H1 (cell line): ENCODE results near the gene ZFHX2. TPM values are rescaled to one million over a fixed set of nuclear protein-coding genes. Genes with fewer than 3 reads are reported as not detected.

Source experiments
- CTCF ChIA-PET: fragments of 300-600 bp; sonication (Branson Sonifier 250); formaldehyde crosslinking; loops from one replicate; lab custom pipeline; 2021; ENCODE audit not compliant: partially characterized antibody; lab: Charles Lee
- POLR2A ChIA-PET: fragments of 300-600 bp; sonication (Branson Sonifier 250); formaldehyde crosslinking; loops from one replicate; lab custom pipeline; 2021; ENCODE audit warnings: inconsistent platforms; ENCODE audit not compliant: partially characterized antibody; lab: Charles Lee
- DNase-seq, 2 experiments: peaks; one replicate each; pipeline versions ENCODE4 v3.0.0 to v3.0.0-alpha.2; 2010 to 2022; ENCODE audit warnings: low spot score in 2 of 2, low read depth in 1 of 2, mixed read lengths in 1 of 2
- FAIRE-seq: peaks from 2 replicates; lab custom pipeline; 2011; peaks lifted over from hg19 to GRCh38; lab: Jason Lieb, UNC
- H2AFZ ChIP-seq: 2 replicates; pipeline ENCODE4 v1.8.1; 2012; ENCODE audit warnings: low read length, inconsistent platforms
- H2AK5ac ChIP-seq: 2 replicates; pipeline ENCODE4 v1.6.1; 2013; ENCODE audit warnings: low read depth, low read length
- H2BK120ac ChIP-seq: replicated peaks from 2 replicates; pipeline ENCODE3; 2013; ENCODE audit warnings: low read depth, low read length, inconsistent platforms
- H2BK12ac ChIP-seq: 2 replicates; pipeline ENCODE4 v1.6.1; 2013; ENCODE audit warnings: low read depth, low read length
- H2BK15ac ChIP-seq: 2 replicates; pipeline ENCODE4 v1.6.1; 2013; ENCODE audit warnings: low read length
- H2BK20ac ChIP-seq: 2 replicates; pipeline ENCODE4 v1.6.1; 2013; ENCODE audit warnings: low read length
- H2BK5ac ChIP-seq: 2 replicates; pipeline ENCODE4 v1.6.1; 2013; ENCODE audit warnings: low read depth, low read length
- H3K14ac ChIP-seq: 2 replicates; pipeline ENCODE4 v1.6.1; 2013; ENCODE audit warnings: inconsistent platforms; ENCODE audit not compliant: insufficient read length
- H3K18ac ChIP-seq: 2 replicates; pipeline ENCODE4 v1.6.1; 2013; ENCODE audit warnings: low read length; ENCODE audit errors: extremely low read depth
- H3K23ac ChIP-seq: 2 replicates; pipeline ENCODE4 v1.6.1; 2013; ENCODE audit warnings: inconsistent platforms; ENCODE audit not compliant: insufficient read length
- H3K23me2 ChIP-seq: 2 replicates; pipeline ENCODE4 v1.6.1; 2013; ENCODE audit warnings: low read depth, low read length
- H3K27ac ChIP-seq: 2 replicates; pipeline ENCODE4 v1.6.1; 2011; ENCODE audit warnings: low read depth, low read length, inconsistent platforms
- H3K27me3 ChIP-seq, 4 experiments: replicated peaks in 1 of 4; 1 replicate in 1 of 4; 2 replicates in 3 of 4; pipeline versions ENCODE4 v1.6.1 to v1.8.1; 2011 to 2013; ENCODE audit warnings: low read length in 3 of 4, mild to moderate bottlenecking in 3 of 4, inconsistent platforms in 2 of 4, mixed read lengths in 2 of 4, moderate library complexity in 1 of 4; ENCODE audit not compliant: control insufficient read depth in 3 of 4, insufficient read depth in 3 of 4; ENCODE audit errors: extremely low read depth in 1 of 4
- H3K36me3 ChIP-seq, 4 experiments: 2 replicates each; pipeline versions ENCODE4 v1.6.1 to v1.8.1; 2011 to 2013; ENCODE audit warnings: mild to moderate bottlenecking in 4 of 4, low read length in 3 of 4, moderate library complexity in 2 of 4, control low read depth in 1 of 4, inconsistent platforms in 1 of 4; ENCODE audit not compliant: insufficient read depth in 4 of 4, control insufficient read depth in 2 of 4
- H3K4ac ChIP-seq: replicated peaks from 2 replicates; pipeline ENCODE3; 2013; ENCODE audit warnings: low read length, low read depth, mixed read lengths, inconsistent platforms; ENCODE audit not compliant: insufficient read length
- H3K4me1 ChIP-seq, 4 experiments: replicated peaks in 1 of 4; 1 replicate in 1 of 4; 2 replicates in 3 of 4; pipeline versions ENCODE4 v1.6.1 to v1.8.1; 2011 to 2013; ENCODE audit warnings: low read length in 3 of 4, inconsistent platforms in 2 of 4, mixed read lengths in 1 of 4; ENCODE audit not compliant: insufficient read depth in 4 of 4, control insufficient read depth in 3 of 4
- H3K4me2 ChIP-seq, 2 experiments: 2 replicates each; pipeline versions ENCODE4 v1.6.1 to v1.8.1; 2011 to 2013; ENCODE audit warnings: low read depth in 2 of 2, low read length in 2 of 2, control low read depth in 1 of 2, inconsistent platforms in 1 of 2, mild to moderate bottlenecking in 1 of 2; ENCODE audit not compliant: insufficient read depth in 1 of 2
- H3K4me3 ChIP-seq, 4 experiments: fragments of 200-600, 300-600 bp in 1 of 4; sonication (generic), shearing (Covaris generic), sonication (Bioruptor Twin) in 1 of 4; 2 replicates each; pipeline versions ENCODE4 v1.5.1 to v1.8.1; 2011 to 2016; ENCODE audit warnings: low read length in 4 of 4, low read depth in 3 of 4, control low read depth in 2 of 4, inconsistent platforms in 2 of 4, mild to moderate bottlenecking in 2 of 4, mixed read lengths in 1 of 4, moderate library complexity in 1 of 4; ENCODE audit not compliant: insufficient read depth in 2 of 4; ENCODE audit errors: extremely low read depth in 1 of 4
- H3K56ac ChIP-seq: replicated peaks from 2 replicates; pipeline ENCODE3; 2013; ENCODE audit warnings: low read depth, mild to moderate bottlenecking, mixed read lengths, low read length, inconsistent platforms; ENCODE audit not compliant: insufficient read length
- H3K79me1 ChIP-seq: 2 replicates; pipeline ENCODE4 v1.6.1; 2013; ENCODE audit warnings: low read depth, low read length, control low read depth
- H3K79me2 ChIP-seq, 2 experiments: 2 replicates each; pipeline versions ENCODE4 v1.6.1 to v1.8.1; 2012 to 2013; ENCODE audit warnings: low read length in 2 of 2, mild to moderate bottlenecking in 2 of 2, inconsistent platforms in 1 of 2; ENCODE audit not compliant: insufficient read depth in 2 of 2, control insufficient read depth in 1 of 2
- H3K9ac ChIP-seq, 4 experiments: replicated peaks in 1 of 4; 1 replicate in 1 of 4; 2 replicates in 3 of 4; pipeline versions ENCODE4 v1.6.1 to v1.8.1; 2011 to 2013; ENCODE audit warnings: low read depth in 3 of 4, low read length in 3 of 4, control low read depth in 2 of 4, mild to moderate bottlenecking in 2 of 4, moderate library complexity in 2 of 4, inconsistent platforms in 1 of 4; ENCODE audit errors: extremely low read depth in 1 of 4
- H3K9me3 ChIP-seq, 2 experiments: 2 replicates each; pipeline versions ENCODE4 v1.6.1 to v1.8.1; 2012 to 2013; ENCODE audit warnings: mild to moderate bottlenecking in 2 of 2, moderate library complexity in 2 of 2, control low read depth in 1 of 2, inconsistent platforms in 1 of 2, low read depth in 1 of 2, low read length in 1 of 2, mixed read lengths in 1 of 2; ENCODE audit not compliant: insufficient read depth in 2 of 2
- H4K20me1 ChIP-seq, 2 experiments: replicated peaks in 1 of 2; 2 replicates each; pipeline versions ENCODE3 to v1.8.1; 2011 to 2013; ENCODE audit warnings: inconsistent platforms in 2 of 2, low read length in 2 of 2, mild to moderate bottlenecking in 1 of 2; ENCODE audit not compliant: insufficient read depth in 2 of 2, control insufficient read depth in 1 of 2
- H4K5ac ChIP-seq: 2 replicates; pipeline ENCODE4 v1.6.1; 2013; ENCODE audit warnings: low read length, low read depth, mixed read lengths, inconsistent platforms; ENCODE audit not compliant: insufficient read length
- H4K8ac ChIP-seq: 2 replicates; pipeline ENCODE4 v1.8.0; 2013; ENCODE audit warnings: mild to moderate bottlenecking, moderate library complexity, low read length, inconsistent platforms; ENCODE audit not compliant: insufficient read depth; ENCODE audit errors: extremely low read depth
- H4K91ac ChIP-seq: replicated peaks from 2 replicates; pipeline ENCODE3; 2013; ENCODE audit warnings: low read length, mixed read lengths, inconsistent platforms; ENCODE audit not compliant: insufficient read length
- BRCA1 ChIP-seq: IDR thresholded peaks from 2 replicates; pipeline ENCODE4 v1.6.1; 2012; ENCODE audit warnings: low read depth, low read length, improper control_type of control experiment
- HDAC6 ChIP-seq: IDR thresholded peaks from one replicate; pipeline ENCODE4 v1.7.1; 2012; ENCODE audit warnings: low read depth, mild to moderate bottlenecking, inconsistent platforms, low read length, moderate library complexity
- MAFK ChIP-seq: IDR thresholded peaks from 2 replicates; pipeline ENCODE4 v1.6.1; 2012; ENCODE audit warnings: low read depth, mild to moderate bottlenecking, improper control_type of control experiment, low read length
- PHF8 ChIP-seq: fragments of 200-600 bp; sonication (generic); conservative IDR thresholded peaks from 2 replicates; pipeline ENCODE4 v1.7.1; 2012; ENCODE audit warnings: low read depth, mild to moderate bottlenecking, inconsistent platforms, low read length, moderate library complexity
- SAP30 ChIP-seq: fragments of 300-600 bp; sonication (generic); IDR thresholded peaks from 2 replicates; pipeline ENCODE4 v1.7.1; 2012; ENCODE audit warnings: low read length, moderate library complexity, mild to moderate bottlenecking, inconsistent platforms; ENCODE audit not compliant: insufficient read depth, insufficient replicate concordance
- SP4 ChIP-seq: IDR thresholded peaks from 2 replicates; pipeline ENCODE4 v1.6.1; 2012; ENCODE audit warnings: low read length, inconsistent platforms
- TAF7 ChIP-seq: optimal IDR thresholded peaks from 2 replicates; pipeline ENCODE3; 2011; ENCODE audit warnings: low read depth, mild to moderate bottlenecking, inconsistent platforms, low read length, moderate library complexity, borderline replicate concordance
- USF2 ChIP-seq: IDR thresholded peaks from 2 replicates; pipeline ENCODE4 v1.6.1; 2011; ENCODE audit warnings: low read length, improper control_type of control experiment
- WGBS, 2 experiments: shearing (Covaris generic) in 1 of 2; methylation state at CpG; one replicate each; pipeline versions ENCODE4 v1.1.6 to v1.1.7; 2013 to 2015; ENCODE audit warnings: low lambda C conversion rate in 2 of 2, mixed read lengths in 2 of 2, inconsistent platforms in 1 of 2, low coverage in 1 of 2, missing lambda C conversion rate in 1 of 2; ENCODE audit not compliant: insufficient replicate concordance in 2 of 2, insufficient coverage in 1 of 2, insufficient read length in 1 of 2; ENCODE audit errors: extremely low coverage in 1 of 2, missing lambda C conversion rate in 1 of 2; 5-methylcytosine and 5-hydroxymethylcytosine counted together
- polyA plus RNA-seq, 7 experiments: library from polyadenylated mRNA; depleted of rRNA in 3 of 7; stranded (reverse) in 5 of 7; unstranded in 2 of 7; fragments of >200 nt in 5 of 7; fragments of 200-250 nt in 2 of 7; gene quantifications; 1 replicate in 5 of 7; 2 replicates in 1 of 7; 4 replicates in 1 of 7; pipeline versions ENCODE4 v1.2.1 to v1.2.3, GENCODE V29; 2011 to 2013; ENCODE audit warnings: missing spikeins in 2 of 7, mixed read lengths in 2 of 7
- total RNA-seq: library from RNA; stranded (reverse); fragmentation: NEBNext Ultra II Directional; extraction: Animal tissue kit (Norgen Biotek cat#: 25700); gene quantifications from 2 replicates; pipeline ENCODE4 v1.2.1, GENCODE V29; 2021

ZFHX2 gene
- total and polyA plus RNA-seq, 2 of the 8 experiments (the other 6 are each of a cell fraction or from before 2014, with no cell fraction given), result 2.7 to 27.0 TPM

GRCh38 chr14:23535943-23536342, 15.6 kb downstream of the ZFHX2 start:
- H3K23me2 ChIP-seq, result peaks cover 17% of the 10 kb centered on the region
- no peak overlapping the region for H3K56ac ChIP-seq
- no peak overlapping the region; the same call in 1 of the 2 replicates for H3K18ac ChIP-seq
- no peak overlapping the region for H2BK12ac ChIP-seq
- no peak overlapping the region for H2AK5ac ChIP-seq
- H3K14ac ChIP-seq, result no peak overlapping the region
- peak overlapping the region; percentile 87 for H3K4ac ChIP-seq
- H3K79me1 ChIP-seq, result no peaks in the 10 kb centered on the region
- H2BK15ac ChIP-seq, result no peak overlapping the region
- no peak for FAIRE-seq
- peaks cover 0 to 13% of the 10 kb centered on the region in 2 experiments; a peak in 2 of 4 replicates for H3K79me2 ChIP-seq
- H3K27ac ChIP-seq, result no peak overlapping the region
- H3K27me3 ChIP-seq, result no peaks in the 10 kb centered on the region
- no peaks in the 10 kb centered on the region for H4K20me1 ChIP-seq
- H3K4me3 ChIP-seq, result no peak overlapping the region
- H2AFZ ChIP-seq, result no peak overlapping the region
- H2BK120ac ChIP-seq, result peak overlapping the region; percentile 45
- no peaks in the 10 kb centered on the region for H3K9me3 ChIP-seq
- H3K4me1 ChIP-seq, result peaks cover 7 to 19% (median 12%) of the 10 kb centered on the region in 4 experiments; a peak in 6 of 7 replicates
- H3K36me3 ChIP-seq, result peaks cover 4 to 24% (median 12%) of the 10 kb centered on the region in 4 experiments; a peak in 4 of 8 replicates
- no peak overlapping the region for H4K5ac ChIP-seq
- H2BK5ac ChIP-seq, result no peak overlapping the region
- ChIA-PET CTCF (interaction anchor here (7.0 to 70.5 kb wide), 4 partner anchors 8 to 59 kb away, joined by 47 to 2092 read pairs (median 1314); partner anchors contain the start of genes AP1G2, NGDN, THTPA and ZFHX2), POLR2A (interaction anchor here (2.4 to 52.7 kb wide), 6 partner anchors 7 to 215 kb away, joined by 7 to 1523 read pairs (median 491); partner anchors contain the start of genes AP1G2, JPH4, NGDN and PABPN1)
- no peak overlapping the region for H4K8ac ChIP-seq
- 0 out of 2 replicates have a peak overlapping the region, but pooled peaks have one; percentile 8 for H2BK20ac ChIP-seq
- no peak overlapping the region for H3K9ac ChIP-seq
- peak overlapping the region in 1 of 2 experiments; percentile 99; a peak in 1 of 4 replicates for H3K4me2 ChIP-seq
- H3K23ac ChIP-seq, result no peak overlapping the region
- no peak for DNase-seq
- 83% methylated on average over 4 of the region's 4 CpGs; no CpG with 5 or more reads in 1 of the 2 experiments for WGBS, 2 experiments
- H4K91ac ChIP-seq, result peak overlapping the region; percentile 82
- no peak for TF ChIP-seq BRCA1
- no peak for TF ChIP-seq SAP30
- no peak for TF ChIP-seq SP4
- TF ChIP-seq TAF7, result no peak
- TF ChIP-seq USF2, result no peak
- no peak for TF ChIP-seq PHF8
- no peak for TF ChIP-seq HDAC6
- no peak for TF ChIP-seq MAFK
